ENCODE data around the gene GPAT2.
"Not testable (repeated sequence)": the region's sequence is repeated elsewhere in the genome, so short reads cannot be mapped to it uniquely, and the experiment has no call there.

DNA sequence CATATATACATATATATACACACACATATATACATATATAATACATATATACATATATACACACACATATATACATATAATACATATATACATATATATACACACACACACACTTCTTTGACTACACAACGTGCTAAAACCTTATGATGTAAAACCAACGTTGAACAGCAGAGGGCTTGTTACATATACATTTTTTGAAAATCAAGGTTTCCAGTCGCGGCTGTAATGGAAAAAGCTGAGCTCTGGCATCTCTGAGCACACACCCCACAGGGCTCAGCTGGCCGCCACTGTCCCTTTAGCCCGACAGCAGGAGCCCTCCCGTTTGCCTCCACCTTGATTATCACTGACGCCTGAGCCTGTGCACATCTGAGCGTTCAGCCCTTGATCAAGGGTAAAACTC, 719 bp downstream of the GPAT2 start:
- TF ChIP-seq, protein P1, sequence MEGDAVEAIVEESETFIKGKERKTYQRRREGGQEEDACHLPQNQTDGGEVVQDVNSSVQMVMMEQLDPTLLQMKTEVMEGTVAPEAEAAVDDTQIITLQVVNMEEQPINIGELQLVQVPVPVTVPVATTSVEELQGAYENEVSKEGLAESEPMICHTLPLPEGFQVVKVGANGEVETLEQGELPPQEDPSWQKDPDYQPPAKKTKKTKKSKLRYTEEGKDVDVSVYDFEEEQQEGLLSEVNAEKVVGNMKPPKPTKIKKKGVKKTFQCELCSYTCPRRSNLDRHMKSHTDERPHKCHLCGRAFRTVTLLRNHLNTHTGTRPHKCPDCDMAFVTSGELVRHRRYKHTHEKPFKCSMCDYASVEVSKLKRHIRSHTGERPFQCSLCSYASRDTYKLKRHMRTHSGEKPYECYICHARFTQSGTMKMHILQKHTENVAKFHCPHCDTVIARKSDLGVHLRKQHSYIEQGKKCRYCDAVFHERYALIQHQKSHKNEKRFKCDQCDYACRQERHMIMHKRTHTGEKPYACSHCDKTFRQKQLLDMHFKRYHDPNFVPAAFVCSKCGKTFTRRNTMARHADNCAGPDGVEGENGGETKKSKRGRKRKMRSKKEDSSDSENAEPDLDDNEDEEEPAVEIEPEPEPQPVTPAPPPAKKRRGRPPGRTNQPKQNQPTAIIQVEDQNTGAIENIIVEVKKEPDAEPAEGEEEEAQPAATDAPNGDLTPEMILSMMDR (IDR thresholded peaks at IDR 0.05; ENCODE audit: low read length) = not testable (repeated sequence)
- not testable (repeated sequence) for TF ChIP-seq EZH2 (IDR thresholded peaks at IDR 0.05; ENCODE audit: borderline replicate concordance, low read length)

Measured in OCI-LY1 (cell line).